ENCODE results near the gene TTC7B. TPM values are rescaled to one million over a fixed set of nuclear protein-coding genes. Genes with fewer than 3 reads are reported as not detected.

Gene TTC7B
- polyA plus RNA-seq, 1 donor from 2014 or later: 19.9 TPM

DNA sequence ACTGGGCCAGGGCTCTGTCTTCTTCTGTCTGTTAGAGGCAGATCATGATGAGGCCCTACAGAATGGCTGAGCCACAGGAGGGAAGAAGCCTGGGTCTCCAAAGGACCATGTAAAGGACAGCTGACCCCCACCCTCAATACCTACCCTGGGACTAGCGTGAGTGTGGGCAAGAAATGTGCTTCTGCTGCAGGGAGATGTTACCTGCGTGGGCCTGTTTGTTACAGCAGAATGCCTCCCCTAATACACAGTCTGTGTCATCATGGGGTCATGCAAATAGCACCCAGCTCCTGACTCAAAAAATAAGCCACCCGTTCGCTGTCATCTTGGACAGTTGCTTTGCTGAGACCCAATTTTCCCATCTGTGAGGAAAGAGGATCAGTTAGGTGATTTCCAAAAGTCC lies 328.8 kb downstream of the TTC7B start:
- no peak overlapping the region for H3K4me3 ChIP-seq (ENCODE audit: low read length)
- H3K79me2 ChIP-seq (replicated peaks; ENCODE audit: insufficient read depth, low read length): no peaks in the 10 kb centered on the region

DNA sequence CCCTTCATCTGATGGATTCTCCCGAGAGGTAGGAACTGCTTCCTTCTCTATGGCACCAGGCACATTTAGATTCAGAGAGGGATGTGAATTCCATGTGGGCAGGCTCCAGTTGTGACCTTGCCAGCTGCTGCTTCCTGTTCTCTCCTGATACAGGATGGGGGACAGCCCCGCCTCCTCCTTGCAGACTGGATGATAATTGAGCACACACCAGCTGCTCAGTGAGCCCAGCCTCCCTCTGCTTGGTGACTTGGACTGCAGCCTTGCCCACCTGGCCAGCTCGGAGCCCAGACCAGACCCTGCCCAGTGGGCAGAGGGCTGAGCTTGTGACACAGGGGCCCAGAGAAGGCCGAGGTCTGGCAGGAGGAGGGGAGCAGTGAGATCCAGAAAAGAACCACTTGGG lies 329.2 kb downstream of the TTC7B start:
- Histone ChIP-seq H3K9me3 (ENCODE audit: low read length) (no peaks in the 10 kb centered on the region), H3K4me3 (ENCODE audit: low read length) (no peak overlapping the region), H3K79me2 (replicated peaks; ENCODE audit: insufficient read depth, low read length) (no peaks in the 10 kb centered on the region), H3K27me3 (ENCODE audit: insufficient read depth, low read depth, low read length) (no peaks in the 10 kb centered on the region), H3K9ac (ENCODE audit: low read length) (no peak overlapping the region), H3K27ac (ENCODE audit: low read length) (no peak overlapping the region), H4K20me1 (ENCODE audit: insufficient read depth) (no peaks in the 10 kb centered on the region), H3K36me3 (ENCODE audit: insufficient read depth, low read length) (no peaks in the 10 kb centered on the region), H3K9me2 (ENCODE audit: insufficient read depth, low read length) (no peaks in the 10 kb centered on the region), H3F3A (ENCODE audit: insufficient read depth, low read length, poor library complexity, severe bottlenecking) (no peaks in the 10 kb centered on the region), H3K4me2 (ENCODE audit: low read length) (no peak overlapping the region), H2AFZ (ENCODE audit: low read depth, low read length) (no peak overlapping the region)
- TF ChIP-seq, protein P1, sequence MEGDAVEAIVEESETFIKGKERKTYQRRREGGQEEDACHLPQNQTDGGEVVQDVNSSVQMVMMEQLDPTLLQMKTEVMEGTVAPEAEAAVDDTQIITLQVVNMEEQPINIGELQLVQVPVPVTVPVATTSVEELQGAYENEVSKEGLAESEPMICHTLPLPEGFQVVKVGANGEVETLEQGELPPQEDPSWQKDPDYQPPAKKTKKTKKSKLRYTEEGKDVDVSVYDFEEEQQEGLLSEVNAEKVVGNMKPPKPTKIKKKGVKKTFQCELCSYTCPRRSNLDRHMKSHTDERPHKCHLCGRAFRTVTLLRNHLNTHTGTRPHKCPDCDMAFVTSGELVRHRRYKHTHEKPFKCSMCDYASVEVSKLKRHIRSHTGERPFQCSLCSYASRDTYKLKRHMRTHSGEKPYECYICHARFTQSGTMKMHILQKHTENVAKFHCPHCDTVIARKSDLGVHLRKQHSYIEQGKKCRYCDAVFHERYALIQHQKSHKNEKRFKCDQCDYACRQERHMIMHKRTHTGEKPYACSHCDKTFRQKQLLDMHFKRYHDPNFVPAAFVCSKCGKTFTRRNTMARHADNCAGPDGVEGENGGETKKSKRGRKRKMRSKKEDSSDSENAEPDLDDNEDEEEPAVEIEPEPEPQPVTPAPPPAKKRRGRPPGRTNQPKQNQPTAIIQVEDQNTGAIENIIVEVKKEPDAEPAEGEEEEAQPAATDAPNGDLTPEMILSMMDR (IDR thresholded peaks at IDR 0.05; ENCODE audit: poor library complexity, severe bottlenecking): no peak
- TF ChIP-seq SMC3 (conservative IDR thresholded peaks at IDR 0.05; ENCODE audit: poor library complexity) (no peak), TAF1 (IDR thresholded peaks at IDR 0.05; ENCODE audit: low read depth) (no peak), EZH2 (IDR thresholded peaks at IDR 0.05; ENCODE audit: borderline replicate concordance, insufficient read depth, low read length, poor library complexity, severe bottlenecking) (no peak), POLR2AphosphoS5 (IDR thresholded peaks at IDR 0.05) (no peak), MXI1 (conservative IDR thresholded peaks at IDR 0.05; ENCODE audit: poor library complexity, severe bottlenecking) (no peak), RAD21 (conservative IDR thresholded peaks at IDR 0.05) (no peak), EP300 (conservative IDR thresholded peaks at IDR 0.05; ENCODE audit: poor library complexity, severe bottlenecking) (no peak)
- TF ChIP-seq, protein P2, sequence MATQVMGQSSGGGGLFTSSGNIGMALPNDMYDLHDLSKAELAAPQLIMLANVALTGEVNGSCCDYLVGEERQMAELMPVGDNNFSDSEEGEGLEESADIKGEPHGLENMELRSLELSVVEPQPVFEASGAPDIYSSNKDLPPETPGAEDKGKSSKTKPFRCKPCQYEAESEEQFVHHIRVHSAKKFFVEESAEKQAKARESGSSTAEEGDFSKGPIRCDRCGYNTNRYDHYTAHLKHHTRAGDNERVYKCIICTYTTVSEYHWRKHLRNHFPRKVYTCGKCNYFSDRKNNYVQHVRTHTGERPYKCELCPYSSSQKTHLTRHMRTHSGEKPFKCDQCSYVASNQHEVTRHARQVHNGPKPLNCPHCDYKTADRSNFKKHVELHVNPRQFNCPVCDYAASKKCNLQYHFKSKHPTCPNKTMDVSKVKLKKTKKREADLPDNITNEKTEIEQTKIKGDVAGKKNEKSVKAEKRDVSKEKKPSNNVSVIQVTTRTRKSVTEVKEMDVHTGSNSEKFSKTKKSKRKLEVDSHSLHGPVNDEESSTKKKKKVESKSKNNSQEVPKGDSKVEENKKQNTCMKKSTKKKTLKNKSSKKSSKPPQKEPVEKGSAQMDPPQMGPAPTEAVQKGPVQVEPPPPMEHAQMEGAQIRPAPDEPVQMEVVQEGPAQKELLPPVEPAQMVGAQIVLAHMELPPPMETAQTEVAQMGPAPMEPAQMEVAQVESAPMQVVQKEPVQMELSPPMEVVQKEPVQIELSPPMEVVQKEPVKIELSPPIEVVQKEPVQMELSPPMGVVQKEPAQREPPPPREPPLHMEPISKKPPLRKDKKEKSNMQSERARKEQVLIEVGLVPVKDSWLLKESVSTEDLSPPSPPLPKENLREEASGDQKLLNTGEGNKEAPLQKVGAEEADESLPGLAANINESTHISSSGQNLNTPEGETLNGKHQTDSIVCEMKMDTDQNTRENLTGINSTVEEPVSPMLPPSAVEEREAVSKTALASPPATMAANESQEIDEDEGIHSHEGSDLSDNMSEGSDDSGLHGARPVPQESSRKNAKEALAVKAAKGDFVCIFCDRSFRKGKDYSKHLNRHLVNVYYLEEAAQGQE (IDR thresholded peaks at IDR 0.05; ENCODE audit: borderline replicate concordance): no peak

More for the DNA sequence above, 328.8 kb downstream of the TTC7B start:
- Histone ChIP-seq H3K27ac (ENCODE audit: low read length) (peak overlapping the region; percentile 20), H3K4me2 (ENCODE audit: low read length) (no peak overlapping the region), H4K20me1 (ENCODE audit: insufficient read depth) (no peaks in the 10 kb centered on the region), H3K36me3 (ENCODE audit: insufficient read depth, low read length) (no peaks in the 10 kb centered on the region), H3K27me3 (ENCODE audit: insufficient read depth, low read depth, low read length) (no peaks in the 10 kb centered on the region), H3K9ac (ENCODE audit: low read length) (no peak overlapping the region), H3K9me3 (ENCODE audit: low read length) (no peaks in the 10 kb centered on the region), H3F3A (ENCODE audit: insufficient read depth, low read length, poor library complexity, severe bottlenecking) (no peaks in the 10 kb centered on the region), H2AFZ (ENCODE audit: low read depth, low read length) (no peak overlapping the region), H3K9me2 (ENCODE audit: insufficient read depth, low read length) (no peaks in the 10 kb centered on the region)
- no peak for TF ChIP-seq RAD21 (conservative IDR thresholded peaks at IDR 0.05)
- TF ChIP-seq MXI1 (conservative IDR thresholded peaks at IDR 0.05; ENCODE audit: poor library complexity, severe bottlenecking): no peak
- TF ChIP-seq SMC3 (conservative IDR thresholded peaks at IDR 0.05; ENCODE audit: poor library complexity): no peak
- TF ChIP-seq EZH2 (IDR thresholded peaks at IDR 0.05; ENCODE audit: borderline replicate concordance, insufficient read depth, low read length, poor library complexity, severe bottlenecking): no peak
- no peak for TF ChIP-seq TAF1 (IDR thresholded peaks at IDR 0.05; ENCODE audit: low read depth)
- TF ChIP-seq, protein P2 (IDR thresholded peaks at IDR 0.05; ENCODE audit: borderline replicate concordance): no peak
- no peak for TF ChIP-seq EP300 (conservative IDR thresholded peaks at IDR 0.05; ENCODE audit: poor library complexity, severe bottlenecking)
- no peak for TF ChIP-seq POLR2AphosphoS5 (IDR thresholded peaks at IDR 0.05)
- TF ChIP-seq, protein P1 (IDR thresholded peaks at IDR 0.05; ENCODE audit: poor library complexity, severe bottlenecking): no peak
